ENCODE measurements around the gene POLR2J.
"Not testable (repeated sequence)": the region's sequence is repeated elsewhere in the genome, so short reads cannot be mapped to it uniquely, and the experiment has no call there.

GRCh38 chr7:102503141-102503540 lies 24.4 kb upstream of the POLR2J start:
- not testable (repeated sequence) for TF ChIP-seq CTCF (IDR thresholded peaks at IDR 0.05; ENCODE audit: low read depth, low read length); EZH2phosphoT487 (IDR thresholded peaks at IDR 0.05; ENCODE audit: low read depth)
